AG04450 (cell line): ENCODE results near the gene KCNS3. TPM values are rescaled to one million over a fixed set of nuclear protein-coding genes. Genes with fewer than 3 reads are reported as not detected.

ENCODE experiments used
- CTCF ChIA-PET: fragments of 300-600, 350-600 bp; formaldehyde crosslinking; extraction: SDS; loops from one replicate; lab custom pipeline; 2022; ENCODE audit warnings: antibody characterized with exemption, inconsistent platforms; lab: Charles Lee
- POLR2A ChIA-PET: fragments of 350-600 bp; formaldehyde crosslinking; extraction: SDS; loops from one replicate; lab custom pipeline; 2021; ENCODE audit warnings: antibody characterized with exemption, inconsistent platforms; lab: Yijun Ruan, JAX
- DNase-seq: peaks from one replicate; pipeline ENCODE4 v3.0.0-alpha.2; 2011; ENCODE audit warnings: low read depth, low spot score
- H3K27ac ChIP-seq: one replicate; pipeline ENCODE4 v1.5.1; 2012; ENCODE audit warnings: low read depth, low read length, control low read depth
- H3K27me3 ChIP-seq: one replicate; pipeline ENCODE4 v1.6.0; 2012; ENCODE audit warnings: low read length; ENCODE audit not compliant: control insufficient read depth, insufficient read depth
- H3K4me3 ChIP-seq: 2 replicates; pipeline ENCODE4 v1.5.1; 2011; ENCODE audit warnings: mild to moderate bottlenecking, low read depth, low read length, control low read depth
- H3K9me3 ChIP-seq: 2 replicates; pipeline ENCODE4 v1.5.1; 2012; ENCODE audit warnings: low read length; ENCODE audit not compliant: control insufficient read depth, insufficient read depth
- CTCF ChIP-seq: IDR thresholded peaks from 2 replicates; pipeline ENCODE4 v1.5.1; 2011; ENCODE audit warnings: low read depth, low read length, control low read depth, inconsistent platforms
- polyA plus RNA-seq: library from polyadenylated mRNA; depleted of rRNA; stranded (reverse); fragments of >200 nt; gene quantifications from 2 replicates; pipeline ENCODE4 v1.2.3, GENCODE V29; 2011

The KCNS3 gene
- polyA plus RNA-seq, 1 experiment = 0.46 TPM

DNA sequence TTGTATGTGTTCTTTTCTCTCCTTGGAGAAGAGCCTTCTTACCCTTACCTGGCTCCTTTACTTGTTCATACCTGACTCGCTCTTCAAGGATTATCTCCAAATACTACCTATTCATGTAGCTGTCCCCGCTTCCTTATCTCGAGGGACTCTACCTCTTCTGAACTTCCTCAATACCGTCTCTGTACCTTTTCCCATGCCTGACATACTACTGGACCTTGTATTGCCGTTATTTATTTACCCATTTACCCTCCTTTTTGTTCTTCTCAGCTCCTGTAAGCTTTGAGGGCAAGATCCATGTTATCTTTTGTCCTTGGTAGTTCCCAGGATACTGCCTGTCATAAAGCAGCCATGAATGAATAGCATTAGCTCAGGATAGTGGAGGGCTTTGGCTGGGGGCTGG lies 32.5 kb downstream of the KCNS3 start:
- Histone ChIP-seq H3K9me3 (no peaks in the 10 kb centered on the region), H3K27ac (no peak overlapping the region), H3K4me3 (no peak overlapping the region), H3K27me3 (no peaks in the 10 kb centered on the region)
- POLR2A ChIA-PET = no interaction called here
- CTCF ChIA-PET = interaction anchor here (1.8 kb wide), 1 partner anchor 239 kb away, joined by 6 read pairs; no protein-coding TSS in a partner anchor
- DNase-seq = no peak
- no peak for TF ChIP-seq CTCF

GRCh38 chr2:17911491-17912260 lies 33.2 kb downstream of the KCNS3 start:
- H3K27me3 ChIP-seq = no peaks in the 10 kb centered on the region
- no peak for TF ChIP-seq CTCF
- no peak for DNase-seq
- ChIA-PET CTCF (interaction anchor here (1.8 kb wide), 1 partner anchor 238 kb away, joined by 6 read pairs; no protein-coding TSS in a partner anchor), POLR2A (no interaction called here)
- H3K9me3 ChIP-seq = no peaks in the 10 kb centered on the region
- H3K4me3 ChIP-seq = no peak overlapping the region
- no peak overlapping the region for H3K27ac ChIP-seq

- Histone ChIP-seq H3K27me3 (no peaks in the 10 kb centered on the region), H3K27ac (no peak overlapping the region), H3K9me3 (no peaks in the 10 kb centered on the region), H3K4me3 (no peak overlapping the region)
- ChIA-PET POLR2A (no interaction called here), CTCF (no interaction called here)
- no peak for TF ChIP-seq CTCF
- no peak for DNase-seq
Observed at GRCh38 chr2:17912266-17912691, 33.8 kb downstream of the KCNS3 start.

DNA sequence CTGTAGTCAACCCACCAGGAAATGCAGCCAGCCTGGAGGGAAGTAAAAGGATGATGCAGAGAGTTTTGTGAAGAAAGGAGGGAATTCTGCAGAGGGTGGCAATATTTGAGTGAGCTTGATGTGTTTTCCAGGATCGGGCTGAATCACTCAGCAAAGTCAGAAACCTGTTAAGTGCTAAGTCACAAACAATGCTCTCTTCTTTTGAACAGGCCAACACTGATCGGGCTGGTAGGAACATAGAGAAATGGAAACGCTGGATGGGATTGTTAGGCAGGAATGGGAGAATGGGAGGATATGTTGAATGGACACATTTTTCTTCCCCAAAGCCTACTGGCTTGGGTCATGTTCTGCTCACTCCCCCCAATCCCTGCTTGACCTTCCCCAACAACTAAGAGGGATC lies 36.6 kb downstream of the KCNS3 start:
- no peaks in the 10 kb centered on the region for H3K9me3 ChIP-seq
- H3K27me3 ChIP-seq = no peaks in the 10 kb centered on the region
- POLR2A ChIA-PET = no interaction called here
- H3K27ac ChIP-seq = no peak overlapping the region
- no peak for DNase-seq
- CTCF ChIA-PET = no interaction called here
- TF ChIP-seq CTCF = no peak
- H3K4me3 ChIP-seq = no peak overlapping the region

DNA sequence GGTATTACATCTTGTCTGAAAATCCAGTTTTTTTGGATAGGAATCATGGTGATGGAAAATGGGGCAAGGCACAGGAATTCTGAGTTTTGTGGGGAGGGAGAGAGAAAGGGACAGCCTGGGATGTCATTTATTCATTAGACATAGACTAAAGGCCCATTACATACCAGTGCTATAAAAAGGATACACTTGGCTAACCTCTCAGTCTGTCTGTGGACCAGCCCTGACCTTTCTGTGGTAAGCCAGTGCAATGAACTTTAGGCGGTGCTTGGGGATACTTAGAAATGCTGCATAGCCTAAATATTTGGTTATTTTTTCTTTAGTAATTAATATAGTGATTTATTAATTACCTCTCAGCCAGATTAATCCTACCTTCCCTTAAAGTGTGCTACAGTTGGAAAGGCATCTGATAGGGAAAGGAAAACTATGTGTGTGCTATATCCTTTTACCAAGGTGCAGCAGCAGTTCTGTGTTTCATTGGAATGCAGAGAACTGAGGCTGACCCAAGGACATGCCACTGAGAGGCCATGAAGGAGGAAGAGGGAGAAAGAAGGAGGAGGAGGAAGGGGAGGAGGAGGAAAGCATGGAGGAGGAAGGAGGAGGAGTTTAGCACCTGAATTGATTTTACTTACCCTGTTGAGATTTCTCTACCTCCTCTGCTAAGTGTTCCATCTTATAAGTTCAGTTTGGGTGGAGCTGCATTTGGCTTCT lies 37.5 kb downstream of the KCNS3 start:
- ChIA-PET CTCF (no interaction called here), POLR2A (no interaction called here)
- no peak for TF ChIP-seq CTCF
- Histone ChIP-seq H3K9me3 (no peaks in the 10 kb centered on the region), H3K4me3 (no peak overlapping the region), H3K27me3 (no peaks in the 10 kb centered on the region), H3K27ac (no peak overlapping the region)
- no peak for DNase-seq
